HS-27A (cell line): ENCODE results near the gene VPS4A.
"Not testable (repeated sequence)": the region's sequence is repeated elsewhere in the genome, so short reads cannot be mapped to it uniquely, and the experiment has no call there.

ENCODE experiments used
- DNase-seq: peaks from one replicate; pipeline ENCODE4 v3.0.0-alpha.2; 2012; ENCODE audit warnings: low read depth, missing footprints

Gene VPS4A

GRCh38 chr16:69327585-69328310 lies 16.6 kb downstream of the VPS4A start:
- DNase-seq = no peak

DNA sequence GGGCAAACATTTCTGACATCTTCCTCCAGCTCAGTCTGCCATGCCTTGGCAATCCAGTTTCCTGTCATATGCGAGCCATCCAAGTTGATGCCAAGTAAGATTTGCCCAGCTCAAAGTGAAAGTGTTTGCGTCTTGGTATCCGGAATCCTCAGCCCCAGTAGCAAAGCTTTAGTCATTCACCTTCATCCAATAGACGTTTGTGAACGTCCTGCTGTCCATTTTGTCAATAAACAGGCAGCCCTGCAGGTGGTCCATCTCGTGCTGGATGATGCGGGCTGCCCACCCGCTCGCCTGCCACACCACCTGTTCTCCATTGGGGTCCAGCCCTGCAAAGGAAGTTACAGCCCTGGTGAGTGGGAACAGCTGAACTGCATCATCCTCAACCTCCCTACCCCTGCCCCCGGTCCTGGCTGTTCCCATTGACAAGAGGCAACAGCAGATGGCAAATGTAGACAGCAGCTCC lies 17.7 kb downstream of the VPS4A start:
- no peak for DNase-seq

GRCh38 chr16:69329369-69330285 lies 18.5 kb downstream of the VPS4A start:
- no peak for DNase-seq

GRCh38 chr16:69330286-69331109 lies 19.3 kb downstream of the VPS4A start, which contains the start of gene PDF:
Gene PDF (minus strand): TSS chr16:69330588. CDS start chr16:69330570, 18 bp downstream.
- DNase-seq = peak; percentile 77

DNA sequence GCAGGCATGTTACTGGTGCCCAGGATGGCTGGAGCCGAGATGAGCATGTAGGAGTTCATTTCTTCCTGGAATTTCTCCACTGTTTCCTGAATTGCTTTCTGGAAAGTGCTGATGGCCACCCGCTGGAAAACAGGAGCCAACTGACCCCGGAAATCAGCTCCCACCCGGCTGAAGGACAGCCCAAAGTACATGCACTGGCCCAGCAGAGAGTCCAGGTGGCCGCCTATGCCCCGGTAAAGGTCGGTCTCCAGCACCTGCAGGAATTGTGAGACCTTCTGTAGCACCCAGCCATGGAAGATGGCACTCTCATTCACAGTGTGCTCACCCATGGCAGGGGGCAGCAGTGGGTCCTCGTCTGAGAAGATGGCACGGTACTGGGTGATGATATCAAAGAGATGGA lies 23.5 kb downstream of the VPS4A start:
- no peak for DNase-seq

DNA sequence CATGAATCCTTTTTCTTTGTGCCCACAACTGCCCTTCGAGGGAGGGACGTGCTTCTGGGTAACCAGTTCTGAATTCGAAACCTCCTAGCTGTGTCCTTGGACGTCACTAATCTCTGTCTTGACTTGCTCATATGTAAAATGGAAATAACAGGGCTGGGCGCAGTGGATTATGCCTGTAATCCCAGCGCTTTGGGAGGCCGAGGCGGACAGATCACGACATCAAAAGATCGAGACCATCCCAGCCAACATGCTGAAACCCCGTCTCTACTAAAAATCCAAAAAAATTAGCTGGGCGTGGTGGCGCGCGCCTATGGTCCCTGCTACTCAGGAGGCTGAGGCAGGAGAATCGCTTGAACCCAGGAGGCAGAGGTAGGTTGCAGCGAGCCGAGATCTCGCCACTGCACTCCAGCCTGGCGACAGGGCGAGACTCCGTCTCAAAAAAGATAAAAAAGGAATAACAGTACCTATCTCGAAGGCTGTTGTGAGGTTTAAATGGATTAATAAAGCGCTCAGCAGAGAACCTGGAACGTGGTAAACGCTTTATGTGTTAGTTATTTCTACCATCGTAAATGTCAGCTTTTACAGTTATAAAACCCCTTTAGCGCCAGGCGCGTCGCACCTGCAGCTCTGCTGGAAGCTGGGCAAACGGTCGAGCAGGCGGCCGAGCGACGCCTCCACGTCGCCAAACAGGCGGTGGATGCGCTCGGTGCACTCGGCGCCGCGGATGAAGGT lies 27.6 kb downstream of the VPS4A start:
- no peak for DNase-seq

GRCh38 chr16:69339289-69340094 lies 28.3 kb downstream of the VPS4A start, which contains the start of the genes COG8 and NIP7:
Gene COG8 (minus strand): TSS chr16:69339564. CDS start chr16:69339552, 12 bp downstream.
Gene NIP7 (plus strand): TSS chr16:69339772. CDS start chr16:69339830, 58 bp downstream.
- DNase-seq = peak; percentile 96

DNA sequence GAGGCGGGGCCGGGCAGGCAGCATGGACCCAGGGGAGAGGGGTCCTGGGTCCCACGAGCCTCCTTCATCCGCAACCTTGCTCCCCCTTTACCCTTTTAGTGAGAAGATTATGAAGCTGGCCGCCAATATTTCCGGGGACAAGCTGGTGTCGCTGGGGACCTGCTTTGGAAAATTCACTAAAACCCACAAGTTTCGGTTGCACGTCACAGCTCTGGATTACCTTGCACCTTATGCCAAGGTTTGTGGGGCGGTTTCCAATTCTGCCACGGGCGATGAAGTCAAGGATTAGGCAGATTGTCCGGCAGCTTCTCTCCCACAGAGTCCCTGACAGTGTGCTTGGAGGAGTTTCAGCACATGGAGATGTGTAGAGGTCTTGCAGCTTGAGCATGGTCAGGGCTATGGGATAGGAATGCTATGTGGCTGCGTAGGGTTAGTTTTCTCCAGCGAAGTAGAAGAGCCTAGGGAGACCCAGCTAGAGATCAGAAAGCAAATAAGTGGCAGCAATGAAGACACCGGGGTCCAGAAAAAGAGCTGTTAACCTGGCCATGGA lies 29.0 kb downstream of the VPS4A start:
- DNase-seq = no peak

DNA sequence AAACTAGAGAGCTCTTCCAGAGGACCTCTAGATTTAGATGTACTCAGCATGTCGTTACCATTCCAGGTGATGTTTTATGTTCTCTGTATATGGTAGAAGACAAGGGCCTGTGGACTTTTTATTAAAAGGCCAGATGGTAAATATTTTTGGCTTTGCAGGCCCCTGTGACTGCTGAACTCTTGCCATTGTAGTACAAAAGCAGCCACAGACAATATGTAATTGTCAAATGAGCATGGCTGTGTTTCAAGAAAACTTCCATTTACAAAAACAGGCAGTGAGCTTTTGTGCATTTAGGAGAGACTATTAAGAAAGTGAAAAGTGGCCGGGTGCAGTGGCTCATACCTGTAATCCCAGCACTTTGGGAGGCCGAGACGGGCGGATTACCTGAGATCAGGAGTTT lies 33.0 kb downstream of the VPS4A start:
- no peak for DNase-seq

GRCh38 chr16:69345923-69346322 lies 34.8 kb downstream of the VPS4A start:
- DNase-seq = no peak

DNA sequence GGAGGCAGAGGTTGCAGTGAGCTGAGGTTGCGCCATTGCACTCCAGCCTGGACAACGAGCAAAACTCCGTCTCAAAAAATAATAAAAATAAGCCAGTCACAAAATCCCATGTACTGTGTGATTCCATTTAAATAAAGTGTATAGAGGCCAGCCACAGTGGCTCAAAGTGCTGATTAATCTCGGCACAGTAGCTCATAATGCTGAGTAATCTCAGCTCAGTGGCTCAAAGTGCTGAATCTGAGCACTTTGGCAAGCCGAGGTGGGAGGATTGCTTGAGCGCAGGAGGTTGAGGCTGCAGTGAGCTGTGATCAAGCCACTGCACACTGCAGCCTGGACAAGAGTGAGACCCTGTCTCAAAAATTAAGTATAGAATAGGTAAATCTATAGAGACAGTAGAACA lies 35.5 kb downstream of the VPS4A start:
- DNase-seq = no peak

DNA sequence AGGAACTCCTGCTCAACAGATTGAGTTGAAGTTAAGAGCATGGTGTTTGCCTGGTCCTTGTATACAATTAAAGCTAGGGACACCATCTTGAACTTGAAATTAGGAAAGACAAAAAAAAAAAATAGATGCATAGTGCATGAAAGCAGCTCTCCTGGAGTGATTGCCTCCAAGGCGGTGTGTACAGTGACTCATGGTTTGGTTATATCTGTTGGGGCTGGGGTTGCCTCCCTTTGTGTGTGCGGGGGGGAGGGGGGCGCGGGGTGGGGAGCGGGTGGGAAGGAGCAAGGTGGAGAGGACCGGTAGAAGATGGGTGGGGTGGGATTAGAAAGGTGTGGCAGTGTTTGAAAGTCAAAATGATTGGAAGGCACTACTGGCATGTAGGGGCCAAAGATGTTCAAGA lies 37.1 kb downstream of the VPS4A start:
- DNase-seq = no peak

DNA sequence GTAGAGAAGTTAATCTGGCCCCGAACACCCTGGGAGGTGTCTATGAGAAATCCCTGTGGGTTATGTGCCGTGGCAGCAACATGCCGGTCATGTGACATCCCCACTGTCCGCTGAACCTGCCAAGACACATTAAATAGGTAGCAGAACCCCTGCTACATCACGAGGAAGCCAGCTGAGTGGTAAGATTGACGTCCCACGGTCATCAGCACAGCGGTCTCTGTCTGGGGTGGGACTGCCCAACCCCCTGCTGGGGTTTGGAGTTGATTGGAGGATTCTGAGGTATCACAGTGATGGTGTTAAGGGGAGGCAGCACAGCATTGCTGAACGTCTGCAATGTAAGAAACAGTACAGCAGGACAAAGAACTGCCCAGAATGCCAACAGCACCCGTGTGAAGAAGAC lies 38.4 kb downstream of the VPS4A start:
- no peak for DNase-seq

GRCh38 chr16:69350536-69351133 lies 39.5 kb downstream of the VPS4A start:
- no peak for DNase-seq

- DNase-seq = no peak
Observed at GRCh38 chr16:69351309-69352027, 40.3 kb downstream of the VPS4A start, which contains the start of gene TMED6. Gene TMED6 (minus strand): TSS chr16:69351786. CDS start chr16:69351753, 33 bp downstream.

DNA sequence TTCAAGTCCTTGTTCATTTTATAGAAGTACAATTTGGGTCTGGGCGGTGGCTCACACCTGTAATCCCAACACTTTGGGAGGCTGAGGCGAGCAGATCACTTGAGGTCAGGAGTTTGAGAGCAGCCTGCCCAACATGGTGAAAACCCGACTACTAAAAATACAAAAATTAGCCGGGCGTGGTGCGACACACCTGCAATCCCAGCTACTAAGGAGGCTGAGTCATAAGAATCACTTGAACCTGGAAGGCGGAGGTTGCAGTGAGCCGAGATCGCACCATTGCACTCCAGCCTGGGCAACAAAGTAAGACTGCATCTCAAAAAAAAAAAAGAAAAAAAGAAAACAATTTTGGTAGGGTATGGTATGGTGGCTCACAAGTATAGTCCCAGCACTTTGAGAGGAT lies 48.9 kb downstream of the VPS4A start:
- DNase-seq = not testable (repeated sequence)

- no peak for DNase-seq
Observed at GRCh38 chr16:69363281-69363717, 52.1 kb downstream of the VPS4A start.

DNA sequence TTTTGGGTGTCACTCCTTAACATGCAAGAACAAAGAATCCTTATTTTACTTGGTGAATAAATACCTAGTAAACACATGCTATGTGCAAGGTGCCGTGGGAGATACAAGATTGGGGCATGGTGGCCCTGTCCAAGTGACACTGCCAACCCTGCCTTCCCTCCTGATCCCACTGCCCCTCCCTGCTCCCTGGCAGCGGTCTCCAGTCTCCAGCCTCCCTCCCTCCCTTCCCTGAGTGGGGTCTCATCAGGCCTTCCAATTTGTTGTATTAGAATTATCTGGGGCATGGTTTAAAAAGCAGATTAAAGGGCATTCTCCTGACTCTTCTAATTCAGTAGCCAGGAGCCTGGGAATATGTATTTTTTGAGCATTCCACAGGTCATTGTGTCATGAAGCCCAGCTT lies 52.9 kb downstream of the VPS4A start:
- no peak for DNase-seq

DNA sequence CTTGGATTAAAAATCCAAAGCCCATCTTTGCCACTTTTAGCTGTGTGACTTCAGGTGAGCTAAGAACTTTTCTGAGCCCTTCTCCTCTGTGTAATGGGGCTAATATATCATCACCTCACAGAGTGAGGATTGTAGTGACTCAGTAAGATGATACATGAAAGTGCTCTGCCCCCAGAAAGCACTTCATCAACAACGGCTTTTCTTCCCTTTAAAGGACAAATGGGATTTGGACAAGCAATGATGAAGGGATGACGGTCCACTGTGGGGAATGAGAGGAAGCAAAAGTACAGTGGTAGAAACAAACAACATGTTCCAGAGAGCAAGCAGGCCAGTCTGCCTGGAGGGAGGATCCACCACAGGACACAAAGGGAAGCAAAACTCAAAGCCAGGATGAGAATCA lies 54.8 kb downstream of the VPS4A start:
- DNase-seq = no peak
